IPS-11a (cell line): ENCODE data around the gene GOLGA6L26.
"Not testable (repeated sequence)": the region's sequence is repeated elsewhere in the genome, so short reads cannot be mapped to it uniquely, and the experiment has no call there.

Source experiments
- H3K4me3 ChIP-seq: one replicate; pipeline ENCODE4 v1.5.1; 2013; ENCODE audit warnings: low read depth, low read length, control low read depth

Gene GOLGA6L26

GRCh38 chr15:23334096-23334495 lies at the start of gene GOLGA6L26:
Gene GOLGA6L26 (minus strand): TSS chr15:23334196. CDS start chr15:23334135, 61 bp downstream.
- not testable (repeated sequence) for H3K4me3 ChIP-seq

- not testable (repeated sequence) for H3K4me3 ChIP-seq
These were observed 47.2 kb upstream of the GOLGA6L26 start for GRCh38 chr15:23381192-23381591.

DNA sequence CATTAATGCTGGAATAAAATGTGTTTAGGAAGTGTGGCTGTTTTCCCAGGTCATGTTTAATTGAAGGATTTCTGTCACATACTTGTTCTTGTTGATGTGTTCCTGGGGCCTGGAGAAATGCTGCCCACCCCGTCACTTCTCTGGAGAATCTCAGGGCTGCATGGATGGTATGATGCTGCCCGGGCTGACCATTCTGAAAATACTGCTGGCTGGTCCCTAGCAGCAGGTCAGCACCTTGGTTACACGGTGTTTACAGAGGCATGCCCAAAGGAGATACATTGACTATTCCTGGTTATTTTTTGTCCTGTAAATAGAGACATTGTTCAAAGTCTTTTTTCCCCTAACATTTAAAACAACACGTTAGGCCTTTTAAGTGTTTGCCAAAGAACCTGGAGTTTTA lies 46.7 kb upstream of the GOLGA6L26 start:
- H3K4me3 ChIP-seq = not testable (repeated sequence)

DNA sequence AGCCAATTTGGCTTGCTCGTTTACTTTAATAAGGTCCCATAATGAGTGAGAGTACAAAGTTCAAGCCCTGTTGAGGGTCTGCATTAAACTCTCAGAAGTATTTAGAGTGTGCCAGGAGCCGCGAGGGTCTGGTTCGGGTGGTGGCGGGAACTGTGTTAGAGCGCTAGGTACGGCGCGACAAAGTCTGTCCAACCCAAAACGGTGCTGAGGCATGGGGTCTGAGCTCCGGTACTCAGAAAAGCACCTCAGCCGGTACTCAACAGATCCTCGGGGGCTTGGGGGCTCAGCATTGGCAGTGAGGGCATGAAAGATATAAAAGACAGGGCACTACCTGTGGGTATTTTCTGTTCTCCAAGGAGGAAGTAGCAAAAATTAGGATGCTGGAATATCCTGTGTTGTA lies 45.0 kb upstream of the GOLGA6L26 start:
- not testable (repeated sequence) for H3K4me3 ChIP-seq

DNA sequence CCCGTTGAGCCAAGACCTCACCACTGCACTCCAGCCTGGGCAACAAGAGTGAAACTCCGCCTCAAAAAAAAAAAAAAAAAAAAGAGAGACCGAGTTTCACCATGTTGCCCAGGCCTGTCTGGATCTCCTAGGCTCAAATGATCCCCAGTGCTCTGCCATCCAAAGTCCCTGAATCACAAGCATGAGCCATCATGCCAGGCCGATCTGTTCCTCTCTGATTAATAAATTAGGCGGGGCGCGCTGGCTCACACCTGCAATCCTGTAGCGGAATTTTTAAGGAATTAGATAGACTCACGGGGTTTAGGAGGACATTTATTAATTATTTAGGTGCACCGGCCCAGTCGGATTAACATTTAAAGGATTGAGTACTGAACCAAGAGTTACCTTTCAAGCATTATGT lies 40.2 kb upstream of the GOLGA6L26 start:
- not testable (repeated sequence) for H3K4me3 ChIP-seq

- not testable (repeated sequence) for H3K4me3 ChIP-seq
These were observed 39.0 kb upstream of the GOLGA6L26 start for GRCh38 chr15:23372891-23373600.

DNA sequence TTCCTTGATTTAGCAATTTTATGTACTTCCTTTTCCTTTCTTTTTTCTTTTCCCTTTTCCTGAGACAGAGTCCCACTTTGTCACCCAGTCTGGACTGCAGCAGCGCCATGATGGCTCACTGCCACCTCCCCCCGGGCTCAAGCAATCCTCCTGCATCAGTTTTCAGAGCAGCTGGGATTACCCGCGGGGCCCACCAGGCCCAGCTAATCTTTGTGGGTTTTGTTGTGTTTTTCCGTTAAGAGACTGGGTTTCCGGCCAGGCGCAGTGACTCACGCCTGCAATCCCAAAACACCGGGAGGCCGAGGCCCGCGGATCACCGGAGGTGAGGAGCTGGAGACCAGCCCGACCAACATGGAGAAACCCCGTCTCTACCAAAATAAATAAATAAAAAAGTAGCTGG lies 38.3 kb upstream of the GOLGA6L26 start:
- H3K4me3 ChIP-seq = no peak overlapping the region

GRCh38 chr15:23371868-23372267 lies 37.9 kb upstream of the GOLGA6L26 start:
- not testable (repeated sequence) for H3K4me3 ChIP-seq

DNA sequence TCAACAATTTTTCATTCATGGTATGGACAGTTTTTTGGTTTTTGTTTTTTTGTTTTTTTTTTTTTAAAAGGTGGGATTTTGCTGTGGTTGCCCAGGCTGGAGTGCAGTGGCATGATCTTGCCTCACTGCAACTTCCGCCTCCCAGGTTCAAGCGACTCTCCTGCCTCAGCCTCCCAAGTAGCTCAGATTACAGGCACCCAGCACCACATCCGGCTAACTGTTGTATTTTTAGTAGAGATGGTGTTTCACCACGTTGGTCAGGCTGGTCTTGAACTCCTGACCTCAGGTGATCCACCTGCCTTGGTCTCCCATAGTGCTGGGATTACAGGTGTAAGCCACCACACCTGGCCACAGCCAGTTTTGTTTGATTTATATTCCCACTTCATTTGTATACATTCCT lies 37.1 kb upstream of the GOLGA6L26 start:
- not testable (repeated sequence) for H3K4me3 ChIP-seq

DNA sequence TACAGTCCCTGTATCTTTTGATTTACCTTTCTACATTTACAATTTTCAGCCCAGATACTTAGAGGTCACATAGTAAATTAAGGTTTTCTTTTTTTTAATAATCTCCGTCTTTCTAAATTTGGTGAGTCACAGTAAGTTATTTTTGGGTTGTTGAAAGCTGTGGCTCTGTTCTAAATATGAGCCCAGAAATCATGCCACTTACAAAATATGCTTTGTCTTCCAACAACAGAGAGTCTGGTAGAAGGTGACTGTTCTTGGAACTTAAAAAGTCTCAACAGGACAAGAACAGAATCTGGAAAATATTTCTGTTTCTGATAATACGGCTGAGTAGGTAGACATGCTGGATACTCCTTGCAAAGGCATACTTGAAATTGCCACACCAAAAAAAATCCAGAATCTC lies 36.6 kb upstream of the GOLGA6L26 start:
- H3K4me3 ChIP-seq = no peak overlapping the region

DNA sequence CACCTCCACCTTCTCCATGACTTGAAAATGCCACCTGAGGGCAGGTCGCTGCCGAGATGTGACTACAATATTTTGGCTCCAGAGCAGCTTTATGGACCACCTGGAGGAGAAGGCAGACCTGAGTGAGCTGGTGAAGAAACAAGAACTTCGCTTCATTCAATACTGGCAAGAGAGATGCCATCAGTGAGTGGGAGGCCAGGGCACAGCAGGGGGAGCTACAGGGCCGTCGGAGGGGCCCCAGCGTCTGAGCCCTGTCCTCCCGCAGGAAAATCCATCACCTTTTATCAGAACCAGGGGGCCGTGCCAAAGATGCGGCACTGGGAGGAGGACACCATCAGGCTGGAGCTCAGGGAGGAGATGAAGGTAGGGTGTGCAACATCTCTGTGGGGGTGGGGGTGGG lies 30.3 kb upstream of the GOLGA6L26 start:
- not testable (repeated sequence) for H3K4me3 ChIP-seq

DNA sequence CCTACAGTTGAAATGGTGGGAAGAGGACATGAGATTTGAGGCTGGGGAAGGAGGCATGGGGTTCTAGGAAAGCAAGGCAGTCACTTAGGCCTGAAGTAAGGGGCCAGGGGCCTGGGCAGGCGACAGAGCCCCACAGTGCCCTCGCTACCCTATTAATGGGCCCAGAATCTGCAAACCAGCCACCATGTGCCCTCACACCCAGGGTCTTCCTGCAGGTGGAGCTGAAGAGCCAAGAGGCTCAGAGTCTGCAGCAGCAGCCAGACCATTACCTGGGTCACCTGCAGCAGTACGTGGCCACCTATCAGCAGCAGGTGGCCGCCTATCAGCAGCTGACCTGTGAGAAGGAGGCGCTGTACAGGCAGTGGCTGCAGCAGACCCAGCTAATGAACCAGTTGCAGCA lies 28.6 kb upstream of the GOLGA6L26 start:
- H3K4me3 ChIP-seq = not testable (repeated sequence)

DNA sequence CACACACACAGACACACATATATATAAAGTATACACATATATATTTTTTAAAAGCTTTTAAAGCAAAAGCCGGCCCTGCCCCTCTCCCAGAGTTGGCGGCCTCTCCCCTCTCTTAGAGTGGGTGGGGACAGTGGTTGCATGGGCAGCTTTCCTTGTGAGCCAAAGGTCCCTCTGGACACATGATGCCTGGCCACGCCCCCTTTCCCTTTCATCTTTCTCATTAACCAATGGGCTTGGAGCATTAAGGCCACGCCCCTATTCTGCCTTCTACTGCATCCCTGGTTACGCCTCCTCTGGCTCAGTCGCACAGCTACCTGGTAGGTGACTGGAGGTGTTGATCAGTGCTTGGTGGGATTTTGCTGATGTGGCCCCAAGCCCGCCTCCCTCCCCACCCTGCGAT lies 20.5 kb upstream of the GOLGA6L26 start, which contains the start of gene GOLGA8S:
Gene GOLGA8S (plus strand): TSS at position 301 of the 400 bp plus-strand sequence. CDS start 62 bp downstream, at position 363.
- H3K4me3 ChIP-seq = not testable (repeated sequence)

DNA sequence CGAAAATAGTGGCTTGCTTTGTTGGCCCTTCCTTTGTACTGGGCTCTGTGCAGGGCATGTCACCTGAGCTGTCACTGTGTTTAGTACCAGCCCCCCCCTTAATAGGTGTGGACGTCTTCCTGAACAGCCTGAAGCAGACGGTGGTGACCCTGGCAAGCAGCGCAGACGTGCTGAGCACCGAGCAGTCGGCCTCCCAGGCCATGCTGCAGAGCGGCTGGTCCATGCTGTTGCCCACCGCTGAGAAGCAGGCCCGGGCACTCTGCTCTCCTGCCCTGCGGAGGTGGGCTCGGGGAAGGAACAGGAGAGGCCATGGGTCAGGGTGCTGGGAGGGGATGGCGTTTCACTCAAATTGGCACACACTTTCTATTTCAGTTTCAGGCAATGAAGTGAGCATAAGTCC lies 22.8 kb downstream of the GOLGA6L26 start:
- H3K4me3 ChIP-seq = not testable (repeated sequence)

DNA sequence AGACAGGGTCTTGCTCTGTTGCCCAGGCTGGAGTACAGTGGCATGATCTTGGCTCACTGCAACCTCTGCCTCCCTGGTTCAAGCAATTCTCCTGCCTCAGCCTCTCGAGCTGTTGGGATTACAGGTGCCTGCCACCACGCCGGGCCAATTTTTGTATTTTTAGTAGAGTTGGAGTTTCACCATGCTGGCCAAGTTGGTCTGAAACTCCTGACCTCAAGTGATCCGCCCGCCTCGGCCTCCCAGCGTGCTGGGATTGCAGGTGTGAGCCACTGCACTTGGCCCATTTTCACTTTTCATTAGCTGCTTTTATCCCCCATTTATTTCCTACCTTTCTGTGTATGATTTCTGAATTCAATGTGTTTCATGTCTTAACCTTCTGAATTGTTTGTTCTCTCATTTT lies 28.1 kb downstream of the GOLGA6L26 start:
- H3K4me3 ChIP-seq = not testable (repeated sequence)

DNA sequence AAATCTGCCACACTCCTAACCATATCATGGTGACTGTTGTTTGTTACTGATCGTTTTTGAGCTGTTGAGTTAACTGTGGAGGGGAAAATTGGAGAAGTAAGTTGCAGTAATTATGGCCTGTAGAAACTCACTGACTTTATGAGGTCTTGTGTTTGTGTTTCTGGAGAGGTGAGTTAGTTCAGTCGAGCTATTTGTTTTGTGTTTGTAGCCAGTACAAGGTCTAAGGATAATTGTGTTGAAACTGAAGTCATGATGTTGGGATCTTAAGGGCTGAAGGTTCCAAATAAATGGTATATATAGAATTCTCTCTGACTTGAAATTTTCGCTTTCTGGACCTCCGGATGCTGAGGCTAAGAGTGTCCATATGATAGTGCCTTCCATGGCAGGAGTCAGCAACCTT lies 29.2 kb downstream of the GOLGA6L26 start:
- not testable (repeated sequence) for H3K4me3 ChIP-seq

GRCh38 chr15:23304267-23304666 lies 29.7 kb downstream of the GOLGA6L26 start:
- H3K4me3 ChIP-seq = peak overlapping the region; percentile 27

- peak overlapping the region; percentile 27 for H3K4me3 ChIP-seq
These were observed 30.3 kb downstream of the GOLGA6L26 start for GRCh38 chr15:23303654-23304053.

DNA sequence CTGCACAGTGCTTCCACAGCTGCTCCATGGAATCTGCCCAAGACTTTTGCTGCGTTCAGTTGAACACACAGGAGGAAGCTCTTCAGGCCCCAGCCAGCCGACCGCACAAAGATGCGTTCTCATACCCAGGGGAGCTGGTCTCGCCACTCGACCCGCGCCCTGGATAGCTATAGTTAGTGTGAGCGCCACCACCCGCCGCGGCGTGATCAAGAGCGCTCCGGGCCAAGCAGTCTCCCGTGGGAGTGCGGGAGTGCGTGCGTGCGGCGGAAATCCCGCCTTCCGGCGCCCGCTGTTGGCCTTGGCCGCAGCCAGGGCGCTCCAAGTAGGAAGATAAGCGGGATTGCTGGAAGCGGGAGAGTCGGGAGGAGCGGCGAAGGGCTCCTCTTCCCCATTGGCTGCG lies 30.8 kb downstream of the GOLGA6L26 start:
- H3K4me3 ChIP-seq = not testable (repeated sequence)
